WTC11 (cell line): ENCODE data around the gene CTNNA3. TPM values are rescaled to one million over a fixed set of nuclear protein-coding genes. Genes with fewer than 3 reads are reported as not detected.
"Not testable (repeated sequence)": the region's sequence is repeated elsewhere in the genome, so short reads cannot be mapped to it uniquely, and the experiment has no call there.

Experiments used
- ATAC-seq: fragments of 200-7000 bp; cut with Tn5 transposase; 2 replicates; pipeline ENCODE4 v1.10.0; 2021; ENCODE audit warnings: mild to moderate bottlenecking, moderate library complexity
- CTCF ChIA-PET: fragments of 300-600 bp; sonication (Branson Sonifier 250); formaldehyde crosslinking; loops from one replicate; lab custom pipeline; 2021; ENCODE audit warnings: antibody characterized with exemption; lab: Charles Lee
- POLR2A ChIA-PET: fragments of 350-600 bp; sonication (Branson Sonifier 250); formaldehyde crosslinking; loops from one replicate; lab custom pipeline; 2021; ENCODE audit warnings: antibody characterized with exemption; lab: Charles Lee
- DNase-seq: peaks from one replicate; pipeline ENCODE4 v3.0.0; 2021; ENCODE audit warnings: low spot score
- H3K27ac Mint-ChIP-seq: 2 replicates; pipeline ENCODE4 v1.8.0; 2021; ENCODE audit warnings: mixed read lengths
- H3K27me3 Mint-ChIP-seq: 2 replicates; pipeline ENCODE4 v1.8.0; 2021; ENCODE audit warnings: low read depth, mild to moderate bottlenecking, moderate library complexity, mixed read lengths
- H3K36me3 Mint-ChIP-seq: 2 replicates; pipeline ENCODE4 v1.8.0; 2021; ENCODE audit warnings: mixed read lengths
- H3K4me1 Mint-ChIP-seq: 2 replicates; pipeline ENCODE4 v1.8.0; 2022; ENCODE audit warnings: mixed read lengths
- H3K4me3 Mint-ChIP-seq: 2 replicates; pipeline ENCODE4 v1.8.0; 2021; ENCODE audit warnings: mild to moderate bottlenecking, moderate library complexity, mixed read lengths
- H3K9me3 Mint-ChIP-seq: 2 replicates; pipeline ENCODE4 v1.8.0; 2021; ENCODE audit warnings: mixed read lengths
- FOXP1 ChIP-seq: sonication (generic); formaldehyde crosslinking; IDR thresholded peaks from 2 replicates; pipeline ENCODE4 v1.8.0; 2022; ENCODE audit warnings: missing genetic modification reagents, mild to moderate bottlenecking, moderate library complexity, borderline replicate concordance
- GABPB1 ChIP-seq: sonication (generic); formaldehyde crosslinking; IDR thresholded peaks from 2 replicates; pipeline ENCODE4 v1.8.1; 2023; ENCODE audit warnings: mild to moderate bottlenecking, missing genetic modification reagents
- MXD4 ChIP-seq: fragments of 250-450 bp; sonication (Bioruptor Pico); IDR thresholded peaks from 2 replicates; pipeline ENCODE4 v1.8.0; 2021; ENCODE audit warnings: mild to moderate bottlenecking, moderate library complexity, borderline replicate concordance
- ZNF232 ChIP-seq: sonication (generic); formaldehyde crosslinking; IDR thresholded peaks from 2 replicates; pipeline ENCODE4 v1.8.0; 2022; ENCODE audit warnings: mild to moderate bottlenecking, missing genetic modification reagents
- ZNF671 ChIP-seq: fragments of 250-450 bp; sonication (Bioruptor Pico); IDR thresholded peaks from 2 replicates; pipeline ENCODE4 v1.8.0; 2021; ENCODE audit warnings: mild to moderate bottlenecking
- total RNA-seq: library from RNA; stranded (reverse); gene quantifications from 3 replicates; pipeline ENCODE4 v1.2.3, GENCODE V29; 2021
- TF ChIP-seq, protein P1 (sequence below): sonication (generic); formaldehyde crosslinking; IDR thresholded peaks from 2 replicates; pipeline ENCODE4 v1.8.1; 2023; ENCODE audit warnings: mild to moderate bottlenecking, missing genetic modification reagents
- TF ChIP-seq, protein P2 (sequence below): sonication (generic); formaldehyde crosslinking; IDR thresholded peaks from 2 replicates; pipeline ENCODE4 v1.8.0; 2023; ENCODE audit warnings: mild to moderate bottlenecking, missing genetic modification reagents
- TF ChIP-seq, protein P3 (sequence below): sonication (generic); formaldehyde crosslinking; conservative IDR thresholded peaks from 2 replicates; pipeline ENCODE4 v1.8.1; 2023; ENCODE audit warnings: mild to moderate bottlenecking, low read depth, missing genetic modification reagents, moderate library complexity
- TF ChIP-seq, protein P4 (sequence below): sonication (generic); formaldehyde crosslinking; IDR thresholded peaks from 2 replicates; pipeline ENCODE4 v1.8.0; 2023; ENCODE audit warnings: missing genetic modification reagents, mild to moderate bottlenecking, borderline replicate concordance

The CTNNA3 gene
- total RNA-seq, 1 experiment from 2014 or later = 6.1 TPM

DNA sequence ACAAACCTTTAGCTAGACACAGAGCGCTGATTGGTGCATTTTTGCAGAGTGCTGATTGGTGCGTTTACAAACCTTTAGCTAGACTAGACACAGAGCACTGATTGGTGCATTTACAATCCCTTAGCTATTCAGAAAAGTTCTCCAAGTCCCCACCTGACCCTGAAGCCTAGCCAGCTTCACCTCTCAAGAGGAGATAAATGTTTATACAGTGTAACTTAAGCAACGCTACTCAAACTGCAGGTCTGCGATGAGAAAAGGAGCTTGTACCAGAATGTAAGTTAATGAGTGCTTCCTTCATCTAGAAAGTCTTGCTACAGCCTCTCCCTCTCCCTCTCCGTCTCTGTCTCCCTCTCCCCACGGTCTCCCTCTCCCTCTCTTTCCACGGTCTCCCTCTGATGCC, 5.5 kb downstream of the CTNNA3 start:
- H3K27me3 Mint-ChIP-seq, CTCF ChIA-PET, H3K4me1 Mint-ChIP-seq, ATAC-seq, H3K4me3 Mint-ChIP-seq, DNase-seq, POLR2A ChIA-PET, H3K27ac Mint-ChIP-seq: not testable (repeated sequence)
- Mint-ChIP-seq H3K9me3 (peaks cover 29% of the 10 kb centered on the region), H3K36me3 (peaks cover 15% of the 10 kb centered on the region)

DNA sequence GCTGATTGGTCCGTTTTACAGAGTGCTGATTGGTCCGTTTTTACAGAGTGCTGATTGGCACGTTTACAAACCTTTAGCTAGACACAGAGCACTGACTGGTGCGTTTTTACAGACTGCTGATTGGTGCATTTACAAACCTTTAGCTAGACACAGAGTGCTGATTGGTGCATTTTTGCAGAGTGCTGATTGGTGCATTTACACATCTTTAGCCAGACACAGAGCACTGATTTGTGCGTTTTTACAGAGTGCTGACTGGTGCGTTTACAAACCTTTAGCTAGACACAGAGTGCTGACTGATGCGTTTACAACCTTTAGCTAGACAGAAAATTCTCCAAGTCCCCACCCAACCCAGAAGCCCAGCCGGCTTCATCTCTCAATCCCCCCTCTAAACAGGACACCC, 11.9 kb downstream of the CTNNA3 start:
- H3K27me3 Mint-ChIP-seq, ATAC-seq, H3K4me1 Mint-ChIP-seq, H3K4me3 Mint-ChIP-seq, POLR2A ChIA-PET, DNase-seq, H3K27ac Mint-ChIP-seq, CTCF ChIA-PET: not testable (repeated sequence)
- Mint-ChIP-seq H3K9me3 (peaks cover 50% of the 10 kb centered on the region), H3K36me3 (peaks cover 31% of the 10 kb centered on the region)

DNA sequence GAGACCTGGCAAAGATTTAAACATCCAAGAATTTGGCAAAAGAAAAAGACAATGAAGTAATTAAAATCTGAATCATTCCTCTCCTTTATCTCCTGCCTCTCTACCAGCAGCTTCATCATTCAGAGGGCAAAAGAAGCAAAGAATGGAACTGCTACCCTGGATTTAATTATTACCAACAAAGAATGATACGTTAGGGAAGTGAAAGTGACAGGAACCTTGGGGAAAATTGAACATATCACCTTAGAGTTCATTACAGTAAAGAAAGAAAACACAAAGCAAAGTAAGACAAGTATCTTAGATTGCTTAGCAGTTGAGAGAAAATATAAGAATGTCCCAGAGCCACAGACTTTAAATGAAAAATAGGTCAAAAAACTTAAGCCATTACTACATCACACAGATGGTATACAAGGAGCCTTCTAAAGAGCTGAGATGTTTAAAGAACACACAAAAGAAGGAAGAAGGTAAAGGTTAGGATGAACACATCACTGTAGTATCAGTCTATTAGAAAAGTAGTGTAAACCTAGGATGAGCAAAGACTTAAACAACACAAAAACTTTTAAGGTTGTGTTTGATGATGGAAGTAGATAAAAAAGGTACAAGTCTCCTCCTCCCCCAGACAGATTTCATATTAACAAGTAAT, 17.5 kb downstream of the CTNNA3 start:
- H3K36me3 Mint-ChIP-seq = peaks cover 6% of the 10 kb centered on the region
- no peak overlapping the region for H3K27ac Mint-ChIP-seq
- ATAC-seq = no peak
- no peak for DNase-seq
- 0 out of 2 replicates have a peak, but pooled peaks cover 4% of the 10 kb centered on the region for H3K4me1 Mint-ChIP-seq
- no peak overlapping the region for H3K4me3 Mint-ChIP-seq
- H3K27me3 Mint-ChIP-seq = 0 out of 2 replicates have a peak, but pooled peaks cover under 1% of the 10 kb centered on the region
- CTCF ChIA-PET = interaction anchor here (1.4 kb wide), 1 partner anchor 110 kb away, joined by 3 read pairs; no protein-coding TSS in a partner anchor
- TF ChIP-seq MXD4 (CRISPR knock-in tag) = no peak
- TF ChIP-seq, protein P1, sequence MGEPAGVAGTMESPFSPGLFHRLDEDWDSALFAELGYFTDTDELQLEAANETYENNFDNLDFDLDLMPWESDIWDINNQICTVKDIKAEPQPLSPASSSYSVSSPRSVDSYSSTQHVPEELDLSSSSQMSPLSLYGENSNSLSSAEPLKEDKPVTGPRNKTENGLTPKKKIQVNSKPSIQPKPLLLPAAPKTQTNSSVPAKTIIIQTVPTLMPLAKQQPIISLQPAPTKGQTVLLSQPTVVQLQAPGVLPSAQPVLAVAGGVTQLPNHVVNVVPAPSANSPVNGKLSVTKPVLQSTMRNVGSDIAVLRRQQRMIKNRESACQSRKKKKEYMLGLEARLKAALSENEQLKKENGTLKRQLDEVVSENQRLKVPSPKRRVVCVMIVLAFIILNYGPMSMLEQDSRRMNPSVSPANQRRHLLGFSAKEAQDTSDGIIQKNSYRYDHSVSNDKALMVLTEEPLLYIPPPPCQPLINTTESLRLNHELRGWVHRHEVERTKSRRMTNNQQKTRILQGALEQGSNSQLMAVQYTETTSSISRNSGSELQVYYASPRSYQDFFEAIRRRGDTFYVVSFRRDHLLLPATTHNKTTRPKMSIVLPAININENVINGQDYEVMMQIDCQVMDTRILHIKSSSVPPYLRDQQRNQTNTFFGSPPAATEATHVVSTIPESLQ (CRISPR knock-in tag) = no peak
- POLR2A ChIA-PET = no interaction called here
- H3K9me3 Mint-ChIP-seq = peaks cover 11% of the 10 kb centered on the region

DNA sequence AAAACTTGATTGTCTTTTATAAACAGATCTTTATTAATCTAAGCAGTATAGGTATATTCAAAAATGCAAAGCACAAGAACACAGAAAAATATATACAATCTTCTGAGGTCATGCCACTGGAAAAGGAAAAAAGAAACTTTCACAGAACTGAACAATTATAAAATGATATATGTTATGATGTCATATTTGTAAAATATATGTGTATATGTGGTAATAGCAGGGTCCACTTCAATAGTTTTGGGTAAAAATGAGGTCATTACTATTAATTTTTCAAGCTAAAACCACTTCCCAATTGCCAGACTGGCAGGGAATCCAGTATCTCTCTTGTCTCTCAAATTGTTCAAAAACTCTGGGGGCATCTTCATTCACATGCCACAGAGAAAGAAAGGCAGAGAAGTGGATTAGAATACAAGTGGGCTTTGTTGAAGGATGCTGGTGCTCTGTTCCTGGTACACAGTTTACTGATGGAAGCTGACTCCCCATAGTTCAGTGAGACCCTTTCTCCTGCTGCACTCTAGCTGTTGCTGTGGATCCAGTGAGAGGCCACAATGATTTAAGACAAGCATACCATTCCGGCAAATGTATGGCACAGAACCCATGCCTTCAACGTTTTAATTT, 19.7 kb downstream of the CTNNA3 start:
- Mint-ChIP-seq H3K4me1 (0 out of 2 replicates have a peak, but pooled peaks cover 4% of the 10 kb centered on the region), H3K9me3 (no peaks in the 10 kb centered on the region), H3K27ac (no peak overlapping the region), H3K36me3 (no peaks in the 10 kb centered on the region), H3K27me3 (no peaks in the 10 kb centered on the region), H3K4me3 (no peak overlapping the region)
- CTCF ChIA-PET = interaction anchor here (1.3 kb wide), 1 partner anchor 10 kb away, joined by 4 read pairs; no protein-coding TSS in a partner anchor
- DNase-seq (no peak), ATAC-seq (no peak)
- TF ChIP-seq, protein P2, sequence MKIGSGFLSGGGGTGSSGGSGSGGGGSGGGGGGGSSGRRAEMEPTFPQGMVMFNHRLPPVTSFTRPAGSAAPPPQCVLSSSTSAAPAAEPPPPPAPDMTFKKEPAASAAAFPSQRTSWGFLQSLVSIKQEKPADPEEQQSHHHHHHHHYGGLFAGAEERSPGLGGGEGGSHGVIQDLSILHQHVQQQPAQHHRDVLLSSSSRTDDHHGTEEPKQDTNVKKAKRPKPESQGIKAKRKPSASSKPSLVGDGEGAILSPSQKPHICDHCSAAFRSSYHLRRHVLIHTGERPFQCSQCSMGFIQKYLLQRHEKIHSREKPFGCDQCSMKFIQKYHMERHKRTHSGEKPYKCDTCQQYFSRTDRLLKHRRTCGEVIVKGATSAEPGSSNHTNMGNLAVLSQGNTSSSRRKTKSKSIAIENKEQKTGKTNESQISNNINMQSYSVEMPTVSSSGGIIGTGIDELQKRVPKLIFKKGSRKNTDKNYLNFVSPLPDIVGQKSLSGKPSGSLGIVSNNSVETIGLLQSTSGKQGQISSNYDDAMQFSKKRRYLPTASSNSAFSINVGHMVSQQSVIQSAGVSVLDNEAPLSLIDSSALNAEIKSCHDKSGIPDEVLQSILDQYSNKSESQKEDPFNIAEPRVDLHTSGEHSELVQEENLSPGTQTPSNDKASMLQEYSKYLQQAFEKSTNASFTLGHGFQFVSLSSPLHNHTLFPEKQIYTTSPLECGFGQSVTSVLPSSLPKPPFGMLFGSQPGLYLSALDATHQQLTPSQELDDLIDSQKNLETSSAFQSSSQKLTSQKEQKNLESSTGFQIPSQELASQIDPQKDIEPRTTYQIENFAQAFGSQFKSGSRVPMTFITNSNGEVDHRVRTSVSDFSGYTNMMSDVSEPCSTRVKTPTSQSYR (CRISPR knock-in tag) = no peak
- no peak for TF ChIP-seq ZNF232
- TF ChIP-seq, protein P3, sequence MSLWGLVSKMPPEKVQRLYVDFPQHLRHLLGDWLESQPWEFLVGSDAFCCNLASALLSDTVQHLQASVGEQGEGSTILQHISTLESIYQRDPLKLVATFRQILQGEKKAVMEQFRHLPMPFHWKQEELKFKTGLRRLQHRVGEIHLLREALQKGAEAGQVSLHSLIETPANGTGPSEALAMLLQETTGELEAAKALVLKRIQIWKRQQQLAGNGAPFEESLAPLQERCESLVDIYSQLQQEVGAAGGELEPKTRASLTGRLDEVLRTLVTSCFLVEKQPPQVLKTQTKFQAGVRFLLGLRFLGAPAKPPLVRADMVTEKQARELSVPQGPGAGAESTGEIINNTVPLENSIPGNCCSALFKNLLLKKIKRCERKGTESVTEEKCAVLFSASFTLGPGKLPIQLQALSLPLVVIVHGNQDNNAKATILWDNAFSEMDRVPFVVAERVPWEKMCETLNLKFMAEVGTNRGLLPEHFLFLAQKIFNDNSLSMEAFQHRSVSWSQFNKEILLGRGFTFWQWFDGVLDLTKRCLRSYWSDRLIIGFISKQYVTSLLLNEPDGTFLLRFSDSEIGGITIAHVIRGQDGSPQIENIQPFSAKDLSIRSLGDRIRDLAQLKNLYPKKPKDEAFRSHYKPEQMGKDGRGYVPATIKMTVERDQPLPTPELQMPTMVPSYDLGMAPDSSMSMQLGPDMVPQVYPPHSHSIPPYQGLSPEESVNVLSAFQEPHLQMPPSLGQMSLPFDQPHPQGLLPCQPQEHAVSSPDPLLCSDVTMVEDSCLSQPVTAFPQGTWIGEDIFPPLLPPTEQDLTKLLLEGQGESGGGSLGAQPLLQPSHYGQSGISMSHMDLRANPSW (CRISPR knock-in tag) = no peak
- TF ChIP-seq GABPB1 (CRISPR knock-in tag) = no peak
- TF ChIP-seq FOXP1 = no peak
- no peak for TF ChIP-seq ZNF671 (CRISPR knock-in tag)
- TF ChIP-seq, protein P4, sequence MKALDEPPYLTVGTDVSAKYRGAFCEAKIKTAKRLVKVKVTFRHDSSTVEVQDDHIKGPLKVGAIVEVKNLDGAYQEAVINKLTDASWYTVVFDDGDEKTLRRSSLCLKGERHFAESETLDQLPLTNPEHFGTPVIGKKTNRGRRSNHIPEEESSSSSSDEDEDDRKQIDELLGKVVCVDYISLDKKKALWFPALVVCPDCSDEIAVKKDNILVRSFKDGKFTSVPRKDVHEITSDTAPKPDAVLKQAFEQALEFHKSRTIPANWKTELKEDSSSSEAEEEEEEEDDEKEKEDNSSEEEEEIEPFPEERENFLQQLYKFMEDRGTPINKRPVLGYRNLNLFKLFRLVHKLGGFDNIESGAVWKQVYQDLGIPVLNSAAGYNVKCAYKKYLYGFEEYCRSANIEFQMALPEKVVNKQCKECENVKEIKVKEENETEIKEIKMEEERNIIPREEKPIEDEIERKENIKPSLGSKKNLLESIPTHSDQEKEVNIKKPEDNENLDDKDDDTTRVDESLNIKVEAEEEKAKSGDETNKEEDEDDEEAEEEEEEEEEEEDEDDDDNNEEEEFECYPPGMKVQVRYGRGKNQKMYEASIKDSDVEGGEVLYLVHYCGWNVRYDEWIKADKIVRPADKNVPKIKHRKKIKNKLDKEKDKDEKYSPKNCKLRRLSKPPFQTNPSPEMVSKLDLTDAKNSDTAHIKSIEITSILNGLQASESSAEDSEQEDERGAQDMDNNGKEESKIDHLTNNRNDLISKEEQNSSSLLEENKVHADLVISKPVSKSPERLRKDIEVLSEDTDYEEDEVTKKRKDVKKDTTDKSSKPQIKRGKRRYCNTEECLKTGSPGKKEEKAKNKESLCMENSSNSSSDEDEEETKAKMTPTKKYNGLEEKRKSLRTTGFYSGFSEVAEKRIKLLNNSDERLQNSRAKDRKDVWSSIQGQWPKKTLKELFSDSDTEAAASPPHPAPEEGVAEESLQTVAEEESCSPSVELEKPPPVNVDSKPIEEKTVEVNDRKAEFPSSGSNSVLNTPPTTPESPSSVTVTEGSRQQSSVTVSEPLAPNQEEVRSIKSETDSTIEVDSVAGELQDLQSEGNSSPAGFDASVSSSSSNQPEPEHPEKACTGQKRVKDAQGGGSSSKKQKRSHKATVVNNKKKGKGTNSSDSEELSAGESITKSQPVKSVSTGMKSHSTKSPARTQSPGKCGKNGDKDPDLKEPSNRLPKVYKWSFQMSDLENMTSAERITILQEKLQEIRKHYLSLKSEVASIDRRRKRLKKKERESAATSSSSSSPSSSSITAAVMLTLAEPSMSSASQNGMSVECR (CRISPR knock-in tag) = no peak
- POLR2A ChIA-PET = no interaction called here
